Spleen (tissue), 7 donors: Measurements from ENCODE around the gene PGAM2.

ENCODE experiments used
- CTCF ChIP-seq, 11 experiments: fragments of 200-600 bp in 7 of 11; fragments of 450-650 bp in 4 of 11; sonication (generic) in 4 of 11; IDR thresholded peaks in 8 of 11; conservative IDR thresholded peaks in 3 of 11; 1 replicate in 7 of 11; 2 replicates in 4 of 11; pipeline versions ENCODE4 v1.4.0 to v1.8.0; 2016 to 2021; ENCODE audit warnings: antibody characterized with exemption in 11 of 11, inconsistent platforms in 4 of 11, mild to moderate bottlenecking in 1 of 11
- POLR2AphosphoS5 ChIP-seq, 3 donors: sonication (generic); formaldehyde crosslinking; IDR thresholded peaks; one replicate each; pipeline ENCODE4 v1.5.1; 2017; ENCODE audit warnings: antibody characterized with exemption in 3 of 3
- donor health status: DM: no; HTN: no; CAD: no; lungs with moderate emphysema.
- donor health status: DM: no; HTN: no; CAD: no.
- donor health status: DM: no; HTN: no; CAD: no.

DNA sequence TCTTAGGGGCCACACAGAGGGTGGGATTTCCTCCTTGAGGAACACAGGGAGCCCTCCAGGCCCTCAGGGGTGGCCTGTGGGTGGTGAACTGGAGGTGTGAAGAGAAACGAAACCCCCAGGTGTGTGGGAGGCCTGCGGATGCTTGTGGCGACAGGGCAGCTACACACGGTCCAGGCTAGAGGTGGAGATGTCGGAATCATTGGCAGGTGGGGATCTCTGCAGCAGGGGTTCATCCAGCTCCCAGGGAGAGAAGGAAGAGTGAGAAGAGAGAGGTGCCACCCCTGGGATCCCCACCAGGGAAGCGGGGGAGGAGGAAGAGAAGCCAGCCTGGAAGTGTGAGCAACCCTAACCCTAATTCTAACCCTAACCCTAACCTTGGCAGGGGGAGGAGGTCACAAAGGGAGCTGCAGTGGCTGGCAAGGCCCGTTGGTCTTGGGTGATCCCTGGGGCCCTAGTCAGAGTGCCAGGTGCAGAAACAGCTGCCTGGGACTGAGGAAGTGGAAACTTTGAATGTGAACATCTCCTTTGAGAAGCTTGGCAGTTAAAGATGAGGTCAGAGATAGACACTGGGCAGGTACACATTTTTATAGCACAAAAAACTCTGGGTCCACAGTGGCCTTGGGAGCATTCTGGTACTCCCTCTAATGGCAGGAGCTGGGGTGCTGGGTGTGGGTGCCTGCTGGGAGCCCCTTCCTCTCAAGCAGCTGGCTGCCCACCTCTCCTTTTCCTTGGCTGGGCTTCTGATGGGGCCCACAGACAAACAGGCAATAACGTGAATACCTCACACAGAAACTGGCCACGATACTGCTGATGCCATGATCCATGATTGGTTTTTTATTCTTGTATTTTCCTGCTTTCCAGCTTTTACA, 31.9 kb upstream of the PGAM2 start:
- TF ChIP-seq CTCF (IDR thresholded peaks at IDR 0.05 in 8 of 11, conservative IDR thresholded peaks at IDR 0.05 in 3 of 11) = no peak
- peak in 2 of 3 donors; percentile 61 to 65 for TF ChIP-seq POLR2AphosphoS5 (IDR thresholded peaks at IDR 0.05)
